M059J (cell line): Measurements from ENCODE around the gene SF3B6. TPM values are rescaled to one million over a fixed set of nuclear protein-coding genes. Genes with fewer than 3 reads are reported as not detected.

Experiments used
- DNase-seq: peaks from one replicate; pipeline ENCODE4 v3.0.0-alpha.2; 2012; ENCODE audit warnings: low read depth
- total RNA-seq: library from RNA; depleted of rRNA; stranded (reverse); fragments of >200 nt; shearing (Covaris generic); gene quantifications from 2 replicates; pipeline ENCODE4 v1.2.3, GENCODE V29; 2014; rRNA removed

The SF3B6 gene
- total RNA-seq, 1 experiment from 2014 or later, result 302 TPM

- no peak for DNase-seq
Observed at GRCh38 chr2:24019729-24020128, 56.4 kb downstream of the SF3B6 start.

GRCh38 chr2:24018241-24018640 lies 57.9 kb downstream of the SF3B6 start:
- DNase-seq, result no peak

- no peak for DNase-seq
Observed at GRCh38 chr2:24017711-24018110, 58.4 kb downstream of the SF3B6 start.

Other genes starting within 250 kb of the SF3B6 start
- gene ATAD2B, start 149.2 kb downstream of the SF3B6 start, total RNA-seq, result 2.9 and 3.8 TPM in 2 replicates
- gene UBXN2A, start 135.9 kb downstream of the SF3B6 start, total RNA-seq, result 8.8 and 18.8 TPM in 2 replicates
- not detected in 2 replicates for gene MFSD2B, start 66.2 kb downstream of the SF3B6 start, total RNA-seq
- gene WDCP, start 28.9 kb downstream of the SF3B6 start, total RNA-seq, result 12.1 and 12.8 TPM in 2 replicates
- gene FKBP1B, start 26.6 kb downstream of the SF3B6 start, total RNA-seq, result 6.6 and 9.7 TPM in 2 replicates
- 3.1 and 8.8 TPM in 2 replicates for gene TP53I3, start 8.5 kb upstream of the SF3B6 start, total RNA-seq
- 0.12 TPM in 1 of 2 replicates, not detected in the other for gene PFN4, start 47.0 kb upstream of the SF3B6 start, total RNA-seq
- gene FAM228B, start 47.1 kb upstream of the SF3B6 start, total RNA-seq, result 1.8 and 3.2 TPM in 2 replicates
- gene FAM228A, start 98.7 kb upstream of the SF3B6 start, total RNA-seq, result not detected in 2 replicates